ENCODE results near the gene TECPR2.
"Not testable (repeated sequence)": the region's sequence is repeated elsewhere in the genome, so short reads cannot be mapped to it uniquely, and the experiment has no call there.

TECPR2 gene, protein sequence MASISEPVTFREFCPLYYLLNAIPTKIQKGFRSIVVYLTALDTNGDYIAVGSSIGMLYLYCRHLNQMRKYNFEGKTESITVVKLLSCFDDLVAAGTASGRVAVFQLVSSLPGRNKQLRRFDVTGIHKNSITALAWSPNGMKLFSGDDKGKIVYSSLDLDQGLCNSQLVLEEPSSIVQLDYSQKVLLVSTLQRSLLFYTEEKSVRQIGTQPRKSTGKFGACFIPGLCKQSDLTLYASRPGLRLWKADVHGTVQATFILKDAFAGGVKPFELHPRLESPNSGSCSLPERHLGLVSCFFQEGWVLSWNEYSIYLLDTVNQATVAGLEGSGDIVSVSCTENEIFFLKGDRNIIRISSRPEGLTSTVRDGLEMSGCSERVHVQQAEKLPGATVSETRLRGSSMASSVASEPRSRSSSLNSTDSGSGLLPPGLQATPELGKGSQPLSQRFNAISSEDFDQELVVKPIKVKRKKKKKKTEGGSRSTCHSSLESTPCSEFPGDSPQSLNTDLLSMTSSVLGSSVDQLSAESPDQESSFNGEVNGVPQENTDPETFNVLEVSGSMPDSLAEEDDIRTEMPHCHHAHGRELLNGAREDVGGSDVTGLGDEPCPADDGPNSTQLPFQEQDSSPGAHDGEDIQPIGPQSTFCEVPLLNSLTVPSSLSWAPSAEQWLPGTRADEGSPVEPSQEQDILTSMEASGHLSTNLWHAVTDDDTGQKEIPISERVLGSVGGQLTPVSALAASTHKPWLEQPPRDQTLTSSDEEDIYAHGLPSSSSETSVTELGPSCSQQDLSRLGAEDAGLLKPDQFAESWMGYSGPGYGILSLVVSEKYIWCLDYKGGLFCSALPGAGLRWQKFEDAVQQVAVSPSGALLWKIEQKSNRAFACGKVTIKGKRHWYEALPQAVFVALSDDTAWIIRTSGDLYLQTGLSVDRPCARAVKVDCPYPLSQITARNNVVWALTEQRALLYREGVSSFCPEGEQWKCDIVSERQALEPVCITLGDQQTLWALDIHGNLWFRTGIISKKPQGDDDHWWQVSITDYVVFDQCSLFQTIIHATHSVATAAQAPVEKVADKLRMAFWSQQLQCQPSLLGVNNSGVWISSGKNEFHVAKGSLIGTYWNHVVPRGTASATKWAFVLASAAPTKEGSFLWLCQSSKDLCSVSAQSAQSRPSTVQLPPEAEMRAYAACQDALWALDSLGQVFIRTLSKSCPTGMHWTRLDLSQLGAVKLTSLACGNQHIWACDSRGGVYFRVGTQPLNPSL (N-terminal part only)

GRCh38 chr14:102362545-102363181, at the start of gene TECPR2, which contains the start of gene CINP:
Gene TECPR2 (plus strand): TSS chr14:102362941. CDS start chr14:102376722, 13,781 bp downstream.
Gene CINP (minus strand): TSS chr14:102362890. CDS start chr14:102362851, 39 bp downstream.
- peak; percentile 97 for DNase-seq

DNA sequence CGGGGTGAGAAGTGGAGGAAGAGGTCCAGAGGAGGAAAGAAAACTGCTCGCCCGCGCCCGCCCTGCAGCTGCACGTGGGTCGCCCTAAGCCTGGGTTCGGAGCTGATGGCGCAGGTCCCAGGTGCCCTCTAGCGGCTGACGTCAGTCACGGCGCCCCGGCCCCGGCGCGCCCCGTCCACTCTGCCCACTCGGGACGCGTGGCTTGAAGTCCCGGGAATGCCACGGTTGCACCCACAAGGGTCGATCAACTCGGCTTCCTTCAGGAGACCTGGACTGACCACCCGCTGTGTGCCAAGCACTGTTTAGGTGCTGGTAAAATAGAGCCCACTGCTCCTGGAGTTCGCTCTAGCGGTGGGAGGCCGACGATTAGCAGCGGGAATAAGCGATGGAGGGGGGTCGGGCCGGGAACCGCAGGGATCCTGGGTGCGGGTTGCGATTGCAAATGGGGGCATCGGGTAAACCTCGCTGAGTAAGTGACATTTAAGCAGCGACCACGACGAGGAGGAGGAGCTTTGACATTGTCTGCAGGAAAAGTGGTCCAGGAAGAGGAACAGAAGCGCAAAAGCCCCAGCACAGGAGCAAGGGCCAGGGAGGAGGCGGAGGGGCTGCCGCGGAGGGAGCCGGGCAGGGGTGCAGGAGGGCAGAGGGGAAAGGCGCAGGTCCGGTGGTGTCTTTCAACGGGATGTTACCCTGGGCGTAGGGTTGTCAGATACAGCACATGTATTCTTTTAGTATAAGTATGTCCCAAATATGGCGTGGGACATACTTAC, 48.3 kb upstream of the TECPR2 start:
- DNase-seq, result peak; percentile 88

- no peak for DNase-seq
These were observed 47.6 kb upstream of the TECPR2 start for GRCh38 chr14:102315121-102315520.

GRCh38 chr14:102316338-102316742, 46.4 kb upstream of the TECPR2 start:
- DNase-seq, result peak; percentile 77

DNA sequence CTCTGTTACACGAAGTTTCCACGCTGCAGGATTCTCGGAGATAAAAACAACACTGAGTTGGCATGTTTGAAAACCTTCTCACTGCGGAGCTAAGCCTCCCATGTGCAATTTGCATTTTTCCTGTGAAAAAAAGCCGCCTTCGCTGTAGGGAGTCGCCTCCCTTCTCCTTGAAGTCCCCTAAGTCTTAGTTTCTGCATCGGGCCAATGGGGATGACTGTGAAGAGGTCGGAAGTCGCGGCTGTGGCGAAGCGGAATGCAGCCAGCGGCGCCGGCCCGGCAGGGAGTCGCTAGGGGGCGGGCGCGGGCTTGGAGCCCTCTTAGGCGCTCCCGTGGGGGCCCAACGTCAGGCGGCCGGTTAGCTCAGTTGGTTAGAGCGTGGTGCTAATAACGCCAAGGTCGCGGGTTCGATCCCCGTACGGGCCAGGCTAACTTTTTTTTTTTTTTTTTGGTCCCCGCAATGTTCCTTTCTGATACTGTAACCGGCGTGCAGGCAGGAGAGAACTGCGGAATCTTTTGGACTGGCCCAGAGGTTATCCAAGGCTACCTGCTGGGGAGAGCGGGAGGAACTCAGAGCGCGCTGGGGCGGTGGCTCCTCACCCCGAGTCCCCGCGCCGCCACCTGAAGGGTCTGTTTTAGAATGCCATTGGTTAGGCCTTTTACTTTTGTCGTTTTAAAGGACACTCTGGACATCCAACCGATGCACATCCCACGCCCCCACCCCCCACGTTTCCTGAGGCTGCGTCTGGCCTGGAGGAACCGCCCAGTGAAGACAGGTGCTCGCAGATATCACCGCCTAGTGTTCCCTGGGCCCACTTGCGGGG, 45.8 kb upstream of the TECPR2 start:
- peak; percentile 95 for DNase-seq

DNA sequence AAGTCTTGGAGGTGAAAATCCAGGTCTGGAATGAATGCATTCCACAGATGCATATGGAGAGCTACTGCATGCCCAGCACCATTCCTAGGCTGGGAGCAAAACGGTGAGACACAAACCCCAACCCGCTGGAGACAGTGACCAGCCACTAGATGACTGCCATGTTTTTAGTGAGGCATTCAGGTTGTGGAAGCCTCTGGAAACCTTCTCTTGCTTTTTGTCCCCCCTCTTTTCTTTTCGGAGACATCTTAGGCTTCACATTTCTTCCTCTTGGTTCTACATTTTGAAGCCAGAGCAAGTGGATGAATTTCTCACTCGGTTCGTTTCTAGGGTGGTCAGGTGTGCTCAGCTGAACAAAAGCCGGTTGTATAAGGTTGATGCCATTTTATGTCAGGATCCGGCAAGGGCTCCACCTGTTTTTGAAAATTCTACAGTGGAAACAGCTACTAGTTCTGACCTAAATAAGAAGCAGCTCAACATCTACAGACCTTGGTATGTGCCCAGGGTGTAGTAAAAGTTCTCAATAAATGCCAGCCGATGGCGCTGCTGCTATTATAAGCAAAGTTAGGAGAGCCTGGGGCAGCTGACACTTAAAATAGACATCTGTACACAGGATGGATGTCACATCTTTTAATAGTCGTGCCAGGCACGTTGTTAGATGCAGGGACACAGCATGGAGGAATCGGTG, 45.0 kb upstream of the TECPR2 start:
- DNase-seq, result peak; percentile 98

- no peak for DNase-seq
These were observed 43.9 kb upstream of the TECPR2 start for GRCh38 chr14:102318781-102319276.

- peak; percentile 93 for DNase-seq
These were observed 43.2 kb upstream of the TECPR2 start, which contains the start of gene ZNF839 for GRCh38 chr14:102319351-102320032. Gene ZNF839 (plus strand): TSS chr14:102319746. CDS start chr14:102319766, 20 bp downstream.

DNA sequence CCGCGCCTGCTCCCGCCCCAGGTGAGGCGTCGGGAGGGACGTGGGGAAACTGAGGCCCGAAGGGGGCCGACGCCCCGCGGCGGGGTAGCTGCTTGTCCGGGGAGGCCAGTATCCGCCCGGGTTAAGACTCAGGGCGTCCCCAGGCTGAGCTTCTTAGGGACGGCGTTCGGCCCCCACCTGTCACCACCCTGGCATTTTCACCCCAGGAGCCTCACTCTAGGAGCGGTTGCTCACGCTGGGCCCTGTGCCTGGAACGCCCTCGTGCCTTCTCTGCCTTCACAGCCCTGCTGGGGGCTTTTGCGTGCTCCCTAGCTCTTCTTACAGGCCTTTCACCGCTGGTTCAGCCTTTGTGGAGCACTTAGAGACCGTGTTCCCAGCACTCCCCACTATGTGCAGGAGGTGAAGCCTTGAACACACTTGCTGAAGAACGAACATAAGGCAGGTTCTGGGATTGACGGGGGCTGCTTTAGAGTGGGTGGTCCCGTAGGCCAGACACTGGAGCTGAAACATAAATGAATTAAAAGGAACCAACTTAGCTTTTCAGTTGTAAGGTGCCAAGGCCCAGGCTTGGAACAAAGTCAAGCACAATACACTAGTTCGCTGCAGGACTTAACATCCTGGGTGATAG, 42.6 kb upstream of the TECPR2 start:
- no peak for DNase-seq

- DNase-seq, result no peak
These were observed 41.9 kb upstream of the TECPR2 start for GRCh38 chr14:102320671-102321455.

- no peak for DNase-seq
These were observed 41.0 kb upstream of the TECPR2 start for GRCh38 chr14:102321456-102322422.

GRCh38 chr14:102323102-102323501, 39.6 kb upstream of the TECPR2 start:
- peak; percentile 77 for DNase-seq

DNA sequence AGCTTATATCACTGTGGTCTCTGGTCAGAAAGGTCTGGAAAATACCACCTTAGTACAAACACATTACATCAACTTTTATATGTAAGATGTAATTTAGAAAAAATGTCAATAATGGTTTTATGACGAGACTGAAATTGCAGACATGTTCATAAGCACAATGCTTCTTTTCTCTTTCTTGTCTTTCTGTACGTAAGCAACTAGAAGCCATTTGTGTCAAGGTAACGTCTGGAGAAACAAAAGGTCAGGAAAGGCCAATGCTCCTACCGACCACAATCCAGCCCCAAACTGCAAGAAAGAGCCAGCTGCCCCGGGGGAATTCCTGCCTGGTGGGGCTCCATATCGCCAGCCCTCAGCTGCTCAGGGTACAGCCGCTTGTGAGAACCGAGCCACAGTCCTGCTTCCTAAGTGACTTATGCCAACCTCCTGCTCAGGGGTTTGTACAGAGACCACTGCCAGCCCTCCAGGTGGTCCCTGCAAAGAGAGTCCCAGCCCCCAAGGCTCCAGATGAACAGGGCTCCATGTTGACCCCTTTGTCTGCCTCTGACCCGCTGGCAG, 36.9 kb upstream of the TECPR2 start:
- no peak for DNase-seq

DNA sequence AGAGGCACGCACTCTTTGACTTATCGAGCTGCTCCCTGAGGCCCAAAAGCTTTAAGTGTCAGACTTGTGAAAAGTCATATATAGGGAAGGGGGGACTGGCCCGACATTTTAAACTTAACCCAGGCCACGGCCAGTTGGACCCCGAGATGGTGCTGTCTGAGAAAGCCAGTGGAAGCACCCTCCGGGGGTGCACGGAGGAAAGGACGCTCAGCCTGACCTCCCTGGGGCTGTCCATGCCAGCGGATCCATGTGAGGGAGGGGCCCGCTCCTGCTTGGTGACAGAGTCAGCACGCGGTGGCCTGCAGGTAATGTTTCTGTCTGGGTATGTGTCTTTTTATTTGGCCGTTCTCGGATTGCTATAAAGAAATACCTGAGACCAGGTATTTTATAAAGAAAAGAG, 36.2 kb upstream of the TECPR2 start:
- no peak for DNase-seq

DNA sequence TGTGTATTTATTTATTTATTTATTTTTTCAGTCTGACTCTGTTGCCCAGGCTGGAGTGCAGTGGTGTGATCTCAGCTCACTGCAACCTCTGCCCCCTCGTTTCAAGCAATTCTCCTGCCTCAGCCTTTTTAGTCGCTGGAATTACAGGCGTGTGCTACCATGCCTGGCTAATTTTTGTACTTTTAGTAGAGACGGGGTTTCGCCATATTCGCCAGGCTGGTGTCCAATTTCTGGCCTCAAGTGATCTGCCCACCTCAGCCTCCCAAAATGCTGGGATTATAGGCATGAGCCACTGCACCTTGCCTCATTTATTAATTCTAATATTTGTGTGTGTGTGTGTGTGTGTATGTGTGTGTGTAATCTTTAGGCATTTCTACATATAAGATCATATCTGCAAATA, 33.4 kb upstream of the TECPR2 start:
- DNase-seq, result not testable (repeated sequence)

DNA sequence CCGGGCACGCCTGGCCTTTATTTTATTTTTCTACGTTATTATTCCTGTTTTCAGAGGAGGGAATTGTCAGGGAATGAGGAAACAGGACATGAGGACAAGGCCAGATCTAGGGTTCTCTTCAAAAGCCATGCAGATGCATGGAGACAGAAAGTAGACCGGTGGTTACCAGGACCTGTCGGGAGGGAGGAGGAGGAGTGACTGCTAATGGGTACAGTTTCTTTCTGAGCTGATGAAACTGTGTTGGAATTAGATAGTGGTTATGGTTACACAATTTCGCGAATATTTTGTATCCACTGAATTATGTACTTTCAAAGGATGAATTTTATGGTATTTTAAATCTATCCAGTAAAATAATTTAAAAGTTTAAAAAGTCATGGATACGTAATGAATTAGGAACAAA, 31.9 kb upstream of the TECPR2 start:
- DNase-seq, result no peak

Data from NCI-H1694 (cell line).